IPS DF 19.7 (cell line): ENCODE measurements around the gene WASHC2C.
"Not testable (repeated sequence)": the region's sequence is repeated elsewhere in the genome, so short reads cannot be mapped to it uniquely, and the experiment has no call there.

Experiments
- DNase-seq: peaks from one replicate; pipeline ENCODE4 v3.0.0-alpha.2; 2013; ENCODE audit warnings: low read depth, low spot score

Gene WASHC2C

GRCh38 chr10:45726703-45727420 lies at the start of gene WASHC2C:
Gene WASHC2C (plus strand): TSS chr10:45727266. CDS start chr10:45727318, 52 bp downstream.
- DNase-seq, result peak; percentile 20

- not testable (repeated sequence) for DNase-seq
Measured at GRCh38 chr10:45678467-45678866, 48.6 kb upstream of the WASHC2C start.

- DNase-seq, result not testable (repeated sequence)
Measured at GRCh38 chr10:45710200-45710796, 16.8 kb upstream of the WASHC2C start.

GRCh38 chr10:45711223-45711622 lies 15.8 kb upstream of the WASHC2C start:
- DNase-seq, result not testable (repeated sequence)

- DNase-seq, result not testable (repeated sequence)
Measured at GRCh38 chr10:45717053-45717452, 10.0 kb upstream of the WASHC2C start.

- not testable (repeated sequence) for DNase-seq
Measured at GRCh38 chr10:45717642-45718041, 9.4 kb upstream of the WASHC2C start.

- DNase-seq, result not testable (repeated sequence)
Measured at GRCh38 chr10:45721503-45721902, 5.6 kb upstream of the WASHC2C start.

- not testable (repeated sequence) for DNase-seq
Measured at GRCh38 chr10:45723851-45724250, 3.2 kb upstream of the WASHC2C start.

GRCh38 chr10:45727421-45727965 lies 427 bp downstream of the WASHC2C start:
- DNase-seq, result not testable (repeated sequence)

GRCh38 chr10:45734449-45734848 lies 7.4 kb downstream of the WASHC2C start:
- DNase-seq, result not testable (repeated sequence)

GRCh38 chr10:45734867-45735266 lies 7.8 kb downstream of the WASHC2C start:
- DNase-seq, result not testable (repeated sequence)

GRCh38 chr10:45741559-45741958 lies 14.5 kb downstream of the WASHC2C start:
- not testable (repeated sequence) for DNase-seq

- not testable (repeated sequence) for DNase-seq
Measured at GRCh38 chr10:45742014-45742413, 14.9 kb downstream of the WASHC2C start.

GRCh38 chr10:45751141-45751540 lies 24.1 kb downstream of the WASHC2C start:
- DNase-seq, result not testable (repeated sequence)

- not testable (repeated sequence) for DNase-seq
Measured at GRCh38 chr10:45752210-45752609, 25.1 kb downstream of the WASHC2C start.

GRCh38 chr10:45753979-45754495 lies 27.0 kb downstream of the WASHC2C start:
- not testable (repeated sequence) for DNase-seq

GRCh38 chr10:45755083-45755482 lies 28.0 kb downstream of the WASHC2C start:
- DNase-seq, result not testable (repeated sequence)

GRCh38 chr10:45756065-45756464 lies 29.0 kb downstream of the WASHC2C start:
- not testable (repeated sequence) for DNase-seq

- DNase-seq, result not testable (repeated sequence)
Measured at GRCh38 chr10:45757661-45758396, 30.8 kb downstream of the WASHC2C start.

- DNase-seq, result not testable (repeated sequence)
Measured at GRCh38 chr10:45761622-45762021, 34.6 kb downstream of the WASHC2C start.

GRCh38 chr10:45763037-45763436 lies 36.0 kb downstream of the WASHC2C start:
- not testable (repeated sequence) for DNase-seq

- DNase-seq, result not testable (repeated sequence)
Measured at GRCh38 chr10:45768334-45768733, 41.3 kb downstream of the WASHC2C start.
